Erythroblast (primary cell): ENCODE data around the gene DGKB.

Experiments
- GATA1 ChIP-seq: IDR thresholded peaks from 2 replicates; pipeline ENCODE4 v1.6.1; 2011; ENCODE audit warnings: low read depth, mild to moderate bottlenecking, control low read depth, low read length, moderate library complexity
- POLR2A ChIP-seq: IDR thresholded peaks from 2 replicates; pipeline ENCODE4 v1.6.1; 2011; ENCODE audit warnings: mild to moderate bottlenecking, low read length

GRCh38 chr7:14766747-14767146 is 135.8 kb downstream of the DGKB start:
- TF ChIP-seq POLR2A (no peak), GATA1 (no peak)
